GM12801 (cell line): ENCODE data around the gene NXPE3.

ENCODE experiments used
- TF ChIP-seq, protein P1 (sequence below): IDR thresholded peaks from one replicate; pipeline ENCODE4 v1.5.1; 2011; ENCODE audit warnings: control low read depth; ENCODE audit not compliant: insufficient read length; ENCODE audit errors: extremely low read depth

Gene NXPE3

DNA sequence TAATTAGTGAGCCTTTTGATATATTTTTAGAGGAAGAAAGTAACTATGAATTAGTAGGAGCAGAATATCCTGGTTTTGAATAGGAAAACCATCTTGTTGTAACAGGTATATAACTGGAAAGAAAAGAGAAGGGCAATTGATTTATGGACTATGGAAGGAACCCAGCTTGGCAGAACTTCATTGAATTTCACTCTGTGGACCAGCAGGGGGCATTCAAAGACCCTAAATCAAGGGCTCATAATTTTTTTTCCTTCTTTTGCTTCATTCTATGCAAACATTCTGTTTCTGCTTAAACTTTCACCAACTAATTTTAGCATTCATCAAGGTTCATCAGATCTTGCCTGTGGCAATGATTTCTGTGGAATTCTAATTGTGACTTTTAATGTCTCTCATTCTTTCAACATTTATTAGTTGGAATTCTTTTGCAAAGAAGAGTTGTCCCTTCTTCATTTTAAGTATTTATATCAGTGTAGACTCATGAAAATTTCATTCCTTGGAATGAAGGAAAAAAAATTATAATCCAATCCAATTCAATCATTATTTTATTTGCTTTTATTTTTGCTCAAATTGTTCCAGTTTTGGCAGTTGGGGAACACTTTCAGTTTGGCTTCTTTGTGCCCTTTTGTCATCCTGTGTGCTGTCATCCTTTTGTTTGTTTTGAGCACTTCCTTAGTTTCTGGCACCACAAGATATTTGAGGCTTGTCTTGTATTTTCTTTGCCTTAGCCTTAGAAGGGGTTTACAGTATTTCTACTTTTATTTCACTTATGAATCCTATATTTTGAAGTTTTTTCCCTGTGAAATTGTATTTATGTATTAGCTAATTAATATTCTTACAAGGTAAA, 30.4 kb downstream of the NXPE3 start:
- TF ChIP-seq, protein P1, sequence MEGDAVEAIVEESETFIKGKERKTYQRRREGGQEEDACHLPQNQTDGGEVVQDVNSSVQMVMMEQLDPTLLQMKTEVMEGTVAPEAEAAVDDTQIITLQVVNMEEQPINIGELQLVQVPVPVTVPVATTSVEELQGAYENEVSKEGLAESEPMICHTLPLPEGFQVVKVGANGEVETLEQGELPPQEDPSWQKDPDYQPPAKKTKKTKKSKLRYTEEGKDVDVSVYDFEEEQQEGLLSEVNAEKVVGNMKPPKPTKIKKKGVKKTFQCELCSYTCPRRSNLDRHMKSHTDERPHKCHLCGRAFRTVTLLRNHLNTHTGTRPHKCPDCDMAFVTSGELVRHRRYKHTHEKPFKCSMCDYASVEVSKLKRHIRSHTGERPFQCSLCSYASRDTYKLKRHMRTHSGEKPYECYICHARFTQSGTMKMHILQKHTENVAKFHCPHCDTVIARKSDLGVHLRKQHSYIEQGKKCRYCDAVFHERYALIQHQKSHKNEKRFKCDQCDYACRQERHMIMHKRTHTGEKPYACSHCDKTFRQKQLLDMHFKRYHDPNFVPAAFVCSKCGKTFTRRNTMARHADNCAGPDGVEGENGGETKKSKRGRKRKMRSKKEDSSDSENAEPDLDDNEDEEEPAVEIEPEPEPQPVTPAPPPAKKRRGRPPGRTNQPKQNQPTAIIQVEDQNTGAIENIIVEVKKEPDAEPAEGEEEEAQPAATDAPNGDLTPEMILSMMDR, result no peak

DNA sequence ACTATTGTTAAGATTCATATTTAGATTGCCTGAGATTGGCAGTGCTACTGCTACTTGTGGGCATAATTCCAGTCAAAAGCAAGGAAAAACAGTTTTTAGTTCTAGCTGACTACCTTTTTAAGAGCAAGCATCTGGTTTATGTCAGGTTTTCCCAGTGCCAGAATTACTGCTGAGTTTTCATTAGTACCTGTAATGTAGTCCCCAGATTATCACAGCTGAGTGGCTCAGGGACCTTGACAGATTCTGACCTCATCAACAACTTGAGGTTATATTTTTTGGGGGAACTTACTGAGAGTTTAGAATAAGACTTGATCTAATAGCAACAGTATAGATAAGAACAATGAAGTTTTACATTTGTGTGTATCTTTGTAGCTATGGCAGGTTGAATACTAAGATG, 31.0 kb downstream of the NXPE3 start:
- TF ChIP-seq, protein P1, result no peak

DNA sequence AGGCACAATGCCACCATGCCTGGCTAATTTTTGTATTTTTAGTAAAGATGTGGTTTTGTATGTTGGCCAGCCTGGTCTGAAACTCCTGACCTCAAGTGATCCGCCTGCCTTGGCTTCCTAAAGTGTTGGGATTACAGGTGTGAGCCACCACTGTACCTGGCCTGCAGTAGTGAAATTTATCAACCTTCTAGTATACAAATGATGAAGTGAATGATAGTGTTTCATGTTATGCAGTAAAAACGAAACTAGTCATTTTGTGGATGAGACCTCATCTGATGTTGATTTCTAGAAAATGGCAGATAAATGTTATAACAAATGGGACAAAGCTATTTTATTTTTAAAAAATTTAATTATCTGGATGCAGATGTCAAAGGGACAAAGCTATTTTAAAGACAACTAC, 32.9 kb downstream of the NXPE3 start:
- TF ChIP-seq, protein P1, result no peak

DNA sequence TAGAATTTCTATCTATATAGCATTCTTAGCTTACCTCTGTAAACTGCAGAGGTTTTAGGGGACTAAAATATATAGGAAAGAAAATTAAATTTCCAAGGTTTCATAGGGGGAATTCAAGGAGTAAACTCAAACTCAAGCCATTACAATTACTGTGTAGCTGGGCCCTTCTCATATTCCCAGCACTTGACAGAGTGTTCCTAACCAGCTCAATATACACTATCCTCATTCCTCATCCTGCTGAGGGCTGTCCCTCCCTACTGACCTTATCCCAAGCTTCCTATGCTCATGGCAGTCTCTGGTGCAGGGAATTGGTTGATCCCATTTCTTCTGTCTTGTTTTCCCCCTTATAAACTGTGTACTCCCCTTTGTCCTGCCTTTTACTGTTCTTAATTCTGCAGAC, 33.9 kb downstream of the NXPE3 start:
- TF ChIP-seq, protein P1, result no peak

DNA sequence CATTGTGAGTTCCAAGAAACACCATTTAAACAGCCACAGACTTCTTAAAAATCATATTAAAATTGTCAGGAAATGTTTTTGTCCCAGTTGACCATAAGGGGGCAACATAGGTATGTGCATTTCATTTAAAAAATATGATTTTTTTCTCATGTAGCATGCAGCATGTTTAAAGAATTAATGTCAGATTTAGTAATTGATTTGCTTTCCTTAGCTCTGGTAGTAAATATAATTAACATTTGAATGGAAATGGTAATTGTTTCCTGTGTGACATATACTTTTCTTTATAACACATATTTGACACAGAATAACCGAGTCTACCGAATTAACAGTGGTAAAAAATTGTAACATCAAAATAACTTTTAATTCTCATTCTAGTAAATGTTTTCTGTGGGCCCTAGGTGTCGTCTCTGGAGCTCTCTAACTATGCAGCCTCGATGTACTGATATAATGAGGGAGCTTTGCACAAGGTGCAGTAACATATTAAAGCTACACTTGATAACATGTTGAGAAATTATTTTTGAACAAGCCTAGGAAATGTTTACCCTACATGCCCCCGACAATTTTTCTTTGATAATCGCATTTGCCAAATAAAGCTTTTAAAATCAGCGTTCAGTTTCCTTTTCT, 34.9 kb downstream of the NXPE3 start:
- TF ChIP-seq, protein P1, result no peak

DNA sequence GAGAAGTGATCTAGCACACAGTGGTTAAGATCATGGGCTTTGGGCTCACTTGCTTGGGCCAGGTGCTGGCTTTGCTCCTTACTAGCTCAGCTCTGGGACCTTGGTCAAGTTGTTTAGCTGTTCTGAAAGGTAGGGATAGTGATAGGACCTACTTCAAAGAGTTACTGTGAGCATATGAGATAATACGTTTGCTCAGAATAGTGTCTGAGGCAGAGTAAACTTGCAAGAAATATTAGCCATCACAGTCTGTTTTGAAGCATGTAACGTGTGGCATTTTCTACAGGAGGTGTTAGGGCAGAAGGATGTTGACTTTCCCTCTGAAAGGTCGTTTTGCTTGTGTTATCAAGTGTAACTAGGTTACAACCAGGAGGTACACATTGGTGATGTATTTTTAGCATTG, 35.8 kb downstream of the NXPE3 start:
- TF ChIP-seq, protein P1, result no peak

DNA sequence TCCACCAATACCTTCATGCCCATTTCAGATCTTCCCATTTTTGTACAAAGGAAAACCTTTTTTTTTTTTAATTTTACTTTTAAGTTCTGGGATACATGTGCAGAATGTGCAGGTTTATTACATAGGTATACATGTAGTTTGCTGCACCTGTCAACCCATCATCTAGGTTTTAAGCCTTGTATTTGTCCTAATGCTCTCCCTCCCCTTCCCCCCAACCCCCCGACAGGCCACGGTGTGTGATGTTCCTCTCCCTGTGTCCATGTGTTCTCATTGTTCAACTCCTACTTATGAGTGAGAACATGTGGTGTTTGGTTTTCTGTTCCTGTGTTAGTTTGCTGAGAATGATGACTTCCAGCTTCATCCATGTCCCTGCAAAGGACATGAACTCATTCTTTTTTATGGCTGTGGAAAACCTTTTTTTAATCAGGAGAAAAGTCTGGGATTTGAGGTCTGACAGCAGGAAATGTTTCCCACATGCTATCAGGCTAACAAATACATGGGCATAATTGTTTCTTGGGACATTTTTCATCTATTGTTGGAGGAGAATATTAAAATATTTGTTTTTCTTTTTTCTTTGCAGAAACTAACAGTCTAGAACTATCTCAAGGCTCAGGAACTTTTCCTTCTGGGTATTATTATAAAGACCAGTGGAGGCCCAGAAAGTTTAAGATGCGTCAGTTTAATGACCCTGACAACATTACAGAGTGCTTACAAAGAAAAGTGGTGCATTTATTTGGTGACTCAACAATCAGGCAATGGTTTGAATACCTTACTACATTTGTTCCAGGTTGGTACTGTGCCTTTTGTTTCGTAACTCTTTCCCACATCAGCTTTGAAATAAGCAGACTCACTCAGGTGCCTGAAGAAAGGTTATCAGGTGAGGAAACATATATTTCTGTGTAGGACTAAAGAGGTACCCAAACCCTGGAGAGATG, 37.5 kb downstream of the NXPE3 start:
- TF ChIP-seq, protein P1, result no peak
